Measurements from ENCODE around the gene FUT9.
"Not testable (repeated sequence)": the region's sequence is repeated elsewhere in the genome, so short reads cannot be mapped to it uniquely, and the experiment has no call there.

Gene FUT9

DNA sequence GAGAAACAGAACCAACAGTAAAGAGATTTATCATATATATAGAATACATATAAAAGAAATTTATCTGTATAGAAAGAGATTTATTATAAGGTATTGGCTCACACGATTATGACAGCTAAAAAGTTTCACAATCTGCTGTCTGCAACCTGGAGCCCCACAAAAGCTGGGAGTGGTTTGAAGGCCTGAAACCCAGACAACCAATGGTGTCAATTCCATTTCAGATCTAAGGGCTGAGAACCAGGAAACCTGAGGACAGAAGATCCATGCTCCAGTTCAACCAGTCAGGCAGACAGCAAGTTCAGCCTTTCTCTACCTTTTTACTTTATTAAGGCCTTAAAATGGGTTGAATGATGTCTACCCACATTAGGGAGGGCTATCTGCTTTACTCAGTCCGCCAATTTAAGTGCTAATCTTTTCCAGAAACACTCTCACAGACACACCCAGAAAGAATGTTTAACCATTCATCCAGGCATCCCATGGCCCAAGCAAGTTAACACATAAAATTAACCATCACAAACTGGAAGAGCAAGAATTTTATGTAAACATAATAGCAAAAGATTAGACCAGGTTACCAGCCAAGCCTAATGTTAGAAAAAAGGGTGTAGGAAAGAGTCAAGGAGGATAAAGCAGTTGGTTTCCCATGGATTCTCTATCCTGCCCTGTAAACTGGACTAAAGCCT, 170.9 kb downstream of the FUT9 start:
- DNase-seq (ENCODE audit: low spot score), result no peak

DNA sequence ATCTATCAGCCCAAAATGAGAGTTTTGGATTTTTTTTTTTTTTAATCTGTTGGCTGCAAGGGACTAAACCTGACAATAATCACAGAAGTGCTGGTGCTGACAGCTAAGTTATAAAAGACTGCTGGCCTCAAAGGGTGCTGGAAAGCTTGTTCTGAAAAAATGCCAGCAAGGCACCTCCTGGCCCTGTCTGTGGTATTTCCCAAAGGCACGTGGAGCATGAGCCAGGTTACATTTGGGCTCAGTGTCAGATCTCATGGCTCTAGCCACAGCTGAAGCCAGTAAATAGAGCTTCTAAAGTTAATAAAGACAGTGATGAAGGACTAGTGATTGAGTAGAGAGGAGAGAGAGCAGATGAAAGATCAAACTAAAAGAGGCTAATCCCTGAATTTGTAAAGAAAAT, 178.9 kb downstream of the FUT9 start:
- DNase-seq (ENCODE audit: low spot score), result no peak

DNA sequence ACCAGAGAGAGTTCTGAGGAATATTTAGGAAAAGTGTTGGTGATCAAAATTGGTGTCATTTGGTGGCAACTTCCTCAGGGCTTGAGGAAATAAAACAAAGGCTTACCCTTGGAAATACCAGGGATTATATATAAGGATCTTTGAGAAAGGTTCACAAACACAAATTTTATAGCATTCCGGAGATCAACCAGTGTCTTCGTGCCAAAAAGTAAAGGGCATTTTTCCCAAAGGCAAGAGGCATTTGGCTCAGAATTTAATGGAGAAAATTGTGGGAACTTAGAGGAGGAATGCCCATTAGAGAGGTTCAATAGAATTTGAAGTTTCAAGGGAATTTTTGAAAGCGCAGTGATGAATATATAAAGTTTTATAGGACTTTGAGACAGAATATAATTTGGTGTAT, 179.5 kb downstream of the FUT9 start:
- no peak for DNase-seq (ENCODE audit: low spot score)

DNA sequence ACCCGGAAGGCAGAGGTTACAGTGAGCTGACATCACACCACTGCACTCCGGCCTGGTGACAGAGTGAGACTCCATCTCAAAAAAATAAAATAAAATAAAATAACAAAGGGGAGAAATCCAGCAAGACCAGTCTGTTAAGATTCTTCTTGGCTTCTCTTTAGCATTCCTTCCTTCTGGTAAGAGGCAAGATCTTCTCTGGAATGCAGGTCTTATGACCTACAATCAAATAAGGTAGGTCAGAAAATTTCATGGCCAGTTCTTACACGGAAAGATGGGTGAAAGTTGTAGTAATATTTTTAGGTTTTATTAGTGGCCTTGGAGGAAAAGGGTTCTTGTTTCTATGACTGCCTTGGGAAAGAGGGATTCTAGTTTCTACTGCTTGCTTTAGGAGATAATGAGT, 180.9 kb downstream of the FUT9 start:
- DNase-seq (ENCODE audit: low spot score), result no peak

DNA sequence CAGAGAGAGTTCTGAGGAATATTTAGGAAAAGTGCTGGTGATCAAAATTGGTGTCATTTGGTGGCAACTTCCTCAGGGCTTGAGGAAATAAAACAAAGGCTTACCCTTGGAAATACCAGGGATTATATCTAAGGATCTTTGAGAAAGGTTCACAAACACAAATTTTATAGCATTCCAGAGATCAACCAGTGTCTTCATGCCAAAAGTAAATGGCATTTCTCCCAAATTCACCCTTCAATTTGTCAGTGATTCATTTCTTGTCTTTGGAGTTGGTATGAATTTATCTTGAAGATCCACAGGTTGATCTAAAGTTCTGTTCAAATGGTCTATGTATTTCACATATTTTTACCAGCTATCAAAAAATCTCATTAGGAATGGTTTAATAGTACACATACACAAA, 181.5 kb downstream of the FUT9 start:
- no peak for DNase-seq (ENCODE audit: low spot score)

DNA sequence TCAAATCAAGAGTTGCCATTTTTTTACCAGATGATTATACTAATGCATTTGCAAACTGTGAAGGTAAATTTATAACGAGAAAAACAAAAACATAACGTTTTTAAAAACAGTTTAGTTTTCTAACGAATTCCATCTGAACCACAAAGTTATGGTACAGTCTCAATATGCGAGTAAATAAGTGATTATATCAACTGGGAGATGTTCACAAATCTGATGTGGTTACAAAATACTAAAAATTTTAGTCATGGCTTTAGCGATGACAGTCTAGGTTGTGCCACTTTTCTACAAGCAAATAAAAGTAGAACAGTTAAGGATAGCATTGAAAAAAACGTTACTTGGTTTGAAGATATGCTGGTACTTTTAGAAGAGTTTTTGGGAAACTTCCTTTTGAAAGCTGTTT, 186.8 kb downstream of the FUT9 start:
- no peak for DNase-seq (ENCODE audit: low spot score)

DNA sequence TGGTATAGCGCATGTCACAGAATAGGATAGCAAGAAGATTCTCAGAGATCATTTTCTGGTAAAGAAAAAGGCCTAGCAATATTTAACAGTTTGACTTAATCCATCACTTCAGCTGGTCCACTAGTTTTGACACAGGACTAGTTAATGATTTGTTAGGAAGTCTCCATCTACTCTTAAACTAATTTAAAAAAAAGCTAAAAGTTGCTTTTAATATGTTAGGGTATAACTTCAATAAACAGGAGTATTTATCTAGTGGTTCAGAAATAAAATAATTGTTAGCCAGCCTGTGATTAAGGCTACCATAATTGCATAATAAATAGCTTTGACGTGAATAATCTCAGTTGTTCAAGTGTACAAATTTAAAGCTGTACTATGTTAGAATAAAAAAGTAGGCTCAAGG, 195.6 kb downstream of the FUT9 start:
- DNase-seq (ENCODE audit: low spot score), result no peak

DNA sequence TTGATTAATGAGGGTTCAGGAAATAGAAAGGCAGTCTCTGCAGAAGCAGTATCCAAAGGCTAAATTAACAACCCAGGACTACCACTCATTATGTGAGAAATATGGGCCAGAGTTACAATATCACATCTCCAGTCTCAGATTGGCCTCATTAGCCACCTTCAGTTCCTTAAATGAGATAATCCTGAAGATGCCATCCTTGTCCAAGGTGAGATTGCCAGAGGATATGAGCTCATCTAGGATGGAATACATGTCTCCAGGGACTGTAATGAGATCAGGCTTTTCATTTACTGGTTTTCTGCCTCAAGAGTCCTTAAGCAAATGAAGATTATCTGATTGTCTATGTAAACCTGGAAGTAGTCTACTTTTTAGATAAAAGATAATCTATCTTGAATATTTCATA, 196.3 kb downstream of the FUT9 start:
- no peak for DNase-seq (ENCODE audit: low spot score)

DNA sequence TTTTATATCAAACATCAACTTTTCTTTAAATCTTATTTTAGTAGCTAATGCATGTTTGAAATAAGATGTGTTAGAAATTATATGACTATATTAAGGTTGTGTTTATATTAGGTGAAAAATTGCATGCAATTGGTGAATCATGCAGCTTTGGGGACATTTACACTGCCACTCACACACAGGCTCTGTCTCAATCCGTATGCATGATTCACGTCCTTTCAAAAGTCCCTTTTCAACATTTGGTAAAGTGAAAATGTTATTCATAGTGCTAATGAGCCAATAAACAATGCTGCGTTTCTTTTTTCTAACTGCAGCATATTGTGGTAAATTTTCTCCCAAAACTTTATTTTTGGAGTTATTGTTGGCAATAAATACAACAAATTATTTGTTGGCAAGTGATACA, 198.0 kb downstream of the FUT9 start:
- DNase-seq (ENCODE audit: low spot score), result no peak

DNA sequence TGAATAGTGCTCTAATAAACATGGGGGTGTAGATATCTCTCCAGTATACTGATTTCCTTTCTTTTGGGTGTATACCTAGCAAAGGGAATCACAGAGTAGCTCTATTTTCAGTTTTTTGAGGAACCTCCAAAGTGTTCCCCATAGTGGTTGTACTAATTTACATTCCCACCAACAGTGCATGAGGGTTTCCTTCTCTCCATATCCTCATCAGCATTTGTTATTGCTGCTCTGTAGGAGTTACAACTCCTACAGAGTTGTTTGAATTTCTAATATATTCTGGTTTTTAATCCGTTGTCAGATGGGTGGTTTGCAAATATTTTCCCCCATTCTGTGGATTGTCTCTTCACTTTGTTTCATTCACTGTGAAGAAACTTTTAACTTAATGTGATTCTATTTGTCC, 207.9 kb downstream of the FUT9 start:
- no peak for DNase-seq (ENCODE audit: low spot score)

DNA sequence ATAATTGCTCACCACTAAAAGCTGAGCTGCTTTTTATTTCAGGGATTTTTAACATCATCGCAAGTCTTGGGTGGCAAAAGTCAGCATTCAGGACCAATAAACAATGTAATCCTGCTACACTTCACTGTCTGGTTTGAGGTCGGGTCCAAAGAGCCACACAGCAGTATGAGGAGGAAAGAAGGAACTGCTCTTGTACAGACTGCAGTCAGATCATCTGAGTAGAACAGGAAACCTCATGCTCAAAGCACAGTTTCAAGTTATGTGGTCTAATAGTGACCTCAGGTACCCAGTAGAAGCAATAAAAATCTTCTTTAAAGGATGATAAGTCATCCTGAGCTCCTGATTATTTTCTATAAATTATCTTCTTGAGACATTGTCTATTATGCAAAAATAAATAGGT, 211.4 kb downstream of the FUT9 start:
- no peak for DNase-seq (ENCODE audit: low spot score)

DNA sequence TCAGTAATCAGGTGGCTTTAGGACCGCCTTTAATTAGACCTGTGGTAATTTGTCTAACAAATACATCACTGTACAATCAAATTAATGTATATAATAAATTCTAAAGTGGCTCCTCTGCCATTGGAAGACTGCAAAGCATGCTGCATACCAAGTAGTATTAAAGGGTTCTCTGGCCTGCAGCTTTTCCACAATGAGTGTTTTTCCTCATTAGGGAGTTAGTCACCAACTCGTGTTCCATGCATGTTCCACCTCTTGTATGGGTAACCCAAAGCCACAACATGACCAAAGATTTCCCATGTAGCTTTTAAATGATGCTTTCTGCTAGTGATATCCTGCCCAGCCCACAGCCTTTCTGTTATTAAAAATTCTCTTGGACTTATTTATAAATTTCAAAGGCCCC, 218.7 kb downstream of the FUT9 start:
- no peak for DNase-seq (ENCODE audit: low spot score)

DNA sequence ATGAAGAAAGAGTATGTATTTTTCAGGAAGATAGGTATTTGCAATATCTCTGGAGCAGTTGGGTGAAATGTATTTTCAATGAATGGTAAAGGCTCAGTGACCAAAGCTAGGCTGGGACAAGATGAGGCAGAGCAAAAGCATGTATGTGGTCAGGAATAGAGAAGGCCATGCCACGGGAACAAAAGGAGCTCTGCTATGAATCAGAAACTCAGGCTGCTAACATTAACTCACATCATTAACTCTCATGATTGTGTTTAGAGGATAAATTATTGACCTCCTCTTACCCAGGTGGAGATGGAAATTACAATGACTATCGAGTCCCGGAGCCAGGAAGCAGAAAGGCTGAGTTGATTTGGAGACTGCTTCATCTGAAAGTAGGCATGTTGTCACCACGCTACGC, 220.2 kb downstream of the FUT9 start:
- DNase-seq (ENCODE audit: low spot score), result no peak

DNA sequence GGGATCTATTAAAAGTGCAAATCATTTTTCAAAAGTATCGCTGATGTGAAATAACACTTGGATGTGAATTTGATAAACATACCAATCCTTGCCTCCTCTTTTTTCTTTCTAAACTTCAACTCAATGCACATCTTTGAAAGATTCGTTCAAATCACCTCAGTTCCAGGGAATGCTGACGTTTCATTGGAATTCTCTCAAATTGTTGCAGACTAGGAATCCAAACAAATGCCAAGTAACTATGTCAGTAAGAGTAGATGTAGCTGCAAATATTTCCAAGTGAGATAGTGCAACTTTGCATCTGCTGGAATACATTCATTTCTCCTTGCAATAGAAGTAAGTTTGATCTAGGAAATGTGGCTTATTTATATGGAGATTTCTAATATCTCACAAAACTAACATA, 220.7 kb downstream of the FUT9 start:
- DNase-seq (ENCODE audit: low spot score), result no peak

DNA sequence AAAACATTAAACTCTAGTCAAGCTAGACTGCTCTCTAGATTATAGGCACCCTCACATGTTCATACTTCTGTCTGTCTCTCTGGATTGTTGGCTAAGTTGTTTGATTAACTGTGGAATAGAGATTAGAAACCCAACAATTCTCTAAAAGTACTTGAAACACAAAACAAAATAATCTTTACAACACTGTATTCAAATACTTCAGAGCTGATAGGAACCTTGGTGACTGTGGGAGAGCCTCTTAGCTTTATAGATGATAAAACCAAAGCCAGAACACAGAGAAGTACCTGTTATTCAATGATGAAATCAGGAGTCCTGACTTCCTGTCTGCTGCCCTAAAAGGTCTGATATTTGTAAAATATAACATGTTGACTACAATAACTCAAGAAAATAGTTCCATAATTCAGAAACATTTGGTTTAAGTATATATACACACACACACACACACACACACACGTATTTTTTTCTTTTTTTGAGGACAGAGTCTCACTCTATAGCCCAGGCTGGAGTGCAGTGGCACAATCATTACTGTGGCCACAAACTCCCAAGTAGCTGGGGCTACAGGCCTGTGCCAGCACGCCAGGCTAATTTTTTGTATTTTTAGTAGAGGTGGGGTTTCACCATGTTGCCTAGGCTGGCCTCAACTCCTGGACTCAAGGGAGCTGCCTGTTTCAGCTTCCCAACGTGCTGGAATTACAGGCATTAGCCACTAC, 222.0 kb downstream of the FUT9 start:
- no peak for DNase-seq (ENCODE audit: low spot score)

DNA sequence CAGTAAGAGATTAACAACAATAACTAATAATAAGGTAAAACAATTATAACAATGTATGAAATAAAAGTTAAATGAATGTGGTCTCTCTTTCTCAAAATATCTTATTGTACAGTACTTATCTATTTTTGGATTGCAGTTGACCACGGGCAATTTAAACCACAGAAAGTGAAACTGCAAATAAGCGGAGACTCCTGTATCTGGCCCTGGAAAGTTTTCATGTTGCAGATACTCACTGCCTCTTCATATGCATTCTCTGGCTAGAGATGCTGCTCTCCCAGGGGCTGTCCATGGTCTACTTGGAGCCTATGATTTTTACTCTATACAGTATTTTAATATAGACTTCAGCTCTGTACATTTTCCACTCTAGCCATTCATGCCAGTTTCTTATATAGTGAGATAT, 230.8 kb downstream of the FUT9 start:
- DNase-seq (ENCODE audit: low spot score), result no peak

DNA sequence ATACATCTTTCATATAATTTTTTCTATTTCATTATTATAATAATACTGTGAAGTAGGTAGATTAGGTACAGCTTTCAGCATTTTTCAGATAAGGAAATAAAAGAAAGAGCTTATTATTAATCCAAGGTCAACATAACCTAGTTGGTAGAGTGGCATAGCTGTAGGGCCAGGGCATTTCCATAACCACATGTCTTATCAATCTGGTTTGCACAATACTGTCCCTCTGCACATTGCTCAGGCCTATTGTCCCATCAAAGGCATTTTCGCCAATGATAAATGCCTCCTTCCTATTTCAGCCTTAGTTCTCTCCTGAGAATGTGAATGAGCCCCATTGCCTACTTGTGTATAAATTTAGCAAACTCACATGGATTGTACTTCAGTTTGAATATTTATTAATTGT, 234.0 kb downstream of the FUT9 start:
- no peak for DNase-seq (ENCODE audit: low spot score)

DNA sequence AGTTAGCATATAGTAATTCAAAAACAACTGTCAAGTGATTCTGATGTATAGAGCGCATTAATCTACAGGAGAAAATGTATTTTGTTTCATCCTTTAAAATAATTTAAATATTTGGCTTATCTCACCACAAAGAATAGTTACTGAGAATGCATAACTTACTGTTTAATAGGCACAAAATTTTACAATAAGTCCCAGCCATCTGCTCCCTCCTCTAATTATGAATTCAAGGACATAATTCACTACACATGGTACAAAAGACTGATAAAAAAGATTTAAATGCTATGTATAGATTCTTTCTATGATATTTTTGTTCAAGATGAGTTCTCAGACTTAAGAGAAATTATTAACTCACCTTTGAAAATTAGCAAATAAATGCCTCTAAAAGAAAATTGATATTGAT, 242.0 kb downstream of the FUT9 start:
- DNase-seq (ENCODE audit: low spot score), result no peak

DNA sequence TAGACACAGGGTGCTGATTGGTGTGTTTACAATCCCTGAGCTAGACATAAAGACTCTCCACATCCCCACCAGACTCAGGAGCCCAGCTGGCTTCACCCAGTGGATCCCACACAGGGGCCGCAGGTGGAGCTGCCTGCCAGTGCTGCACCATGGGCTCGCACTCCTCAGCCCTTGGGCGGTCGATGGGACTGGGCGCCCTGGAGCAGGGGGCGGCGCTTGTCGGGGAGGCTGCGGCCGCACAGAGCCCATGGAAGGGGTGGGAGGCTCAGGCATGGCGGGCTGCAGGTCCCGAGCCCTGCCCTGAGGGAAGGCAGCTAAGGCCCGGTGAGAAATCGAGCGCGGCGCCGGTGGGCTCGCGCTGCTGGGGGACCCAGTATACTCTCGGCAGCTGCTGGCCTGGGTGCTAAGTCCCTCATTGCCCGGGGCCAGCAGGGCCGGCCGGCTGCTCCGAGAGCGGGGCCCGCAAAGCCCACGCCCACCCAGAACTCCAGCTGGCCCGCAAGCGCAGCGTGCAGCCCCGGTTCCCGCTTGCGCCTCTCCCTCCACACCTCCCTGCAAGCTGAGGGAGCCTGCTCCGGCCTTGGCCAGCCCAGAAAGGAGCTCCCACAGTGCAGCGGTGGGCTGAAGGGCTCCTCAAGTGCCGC, 245.1 kb downstream of the FUT9 start:
- DNase-seq (ENCODE audit: low spot score), result not testable (repeated sequence)
